Measurements from ENCODE around the gene PAX5. TPM values are rescaled to one million over a fixed set of nuclear protein-coding genes. Genes with fewer than 3 reads are reported as not detected.

The PAX5 gene
- total RNA-seq, 2 donors from 2014 or later: 0.52 TPM; not detected in 1

- WGBS, 2 donors: 69 to 82% methylated on average over 5 of the region's 5 CpGs
- ATAC-seq: no peak
Measured at GRCh38 chr9:36823934-36824333, 210.1 kb downstream of the PAX5 start.

GRCh38 chr9:36823466-36823865 lies 210.6 kb downstream of the PAX5 start:
- H3K4me3 ChIP-seq: no peak overlapping the region
- WGBS, 2 donors: 83 to 85% methylated on average over 6 of the region's 6 CpGs
- no peak for TF ChIP-seq POLR2A (IDR thresholded peaks at IDR 0.05)
- TF ChIP-seq, protein P1, sequence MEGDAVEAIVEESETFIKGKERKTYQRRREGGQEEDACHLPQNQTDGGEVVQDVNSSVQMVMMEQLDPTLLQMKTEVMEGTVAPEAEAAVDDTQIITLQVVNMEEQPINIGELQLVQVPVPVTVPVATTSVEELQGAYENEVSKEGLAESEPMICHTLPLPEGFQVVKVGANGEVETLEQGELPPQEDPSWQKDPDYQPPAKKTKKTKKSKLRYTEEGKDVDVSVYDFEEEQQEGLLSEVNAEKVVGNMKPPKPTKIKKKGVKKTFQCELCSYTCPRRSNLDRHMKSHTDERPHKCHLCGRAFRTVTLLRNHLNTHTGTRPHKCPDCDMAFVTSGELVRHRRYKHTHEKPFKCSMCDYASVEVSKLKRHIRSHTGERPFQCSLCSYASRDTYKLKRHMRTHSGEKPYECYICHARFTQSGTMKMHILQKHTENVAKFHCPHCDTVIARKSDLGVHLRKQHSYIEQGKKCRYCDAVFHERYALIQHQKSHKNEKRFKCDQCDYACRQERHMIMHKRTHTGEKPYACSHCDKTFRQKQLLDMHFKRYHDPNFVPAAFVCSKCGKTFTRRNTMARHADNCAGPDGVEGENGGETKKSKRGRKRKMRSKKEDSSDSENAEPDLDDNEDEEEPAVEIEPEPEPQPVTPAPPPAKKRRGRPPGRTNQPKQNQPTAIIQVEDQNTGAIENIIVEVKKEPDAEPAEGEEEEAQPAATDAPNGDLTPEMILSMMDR (IDR thresholded peaks at IDR 0.05): no peak
- H3K36me3 ChIP-seq (replicated peaks in 1 of 2; ENCODE audit: insufficient read depth in 1 of 2, low read depth in 2 of 2): no peaks in the 10 kb centered on the region
- no peak for ATAC-seq
- no peak for DNase-seq
- peaks cover 6% of the 10 kb centered on the region for H3K4me1 ChIP-seq
- no peak overlapping the region for H3K27ac ChIP-seq
- no peaks in the 10 kb centered on the region for H3K9me3 ChIP-seq
- intact Hi-C loops (cut with DNase I): no loop called here
- peaks cover 0 to 14% of the 10 kb centered on the region in 2 donors for H3K27me3 ChIP-seq

More at GRCh38 chr9:36823934-36824333, 210.1 kb downstream of the PAX5 start:
- Histone ChIP-seq H3K27me3 (peaks cover 0 to 10% of the 10 kb centered on the region in 2 donors), H3K36me3 (replicated peaks in 1 of 2; ENCODE audit: insufficient read depth in 1 of 2, low read depth in 2 of 2) (no peaks in the 10 kb centered on the region), H3K4me1 (peaks cover 2% of the 10 kb centered on the region), H3K4me3 (no peak overlapping the region), H3K9me3 (no peaks in the 10 kb centered on the region), H3K27ac (no peak overlapping the region)
- no peak for TF ChIP-seq POLR2A (IDR thresholded peaks at IDR 0.05)
- DNase-seq: no peak
- intact Hi-C loops (cut with DNase I): no loop called here

DNA sequence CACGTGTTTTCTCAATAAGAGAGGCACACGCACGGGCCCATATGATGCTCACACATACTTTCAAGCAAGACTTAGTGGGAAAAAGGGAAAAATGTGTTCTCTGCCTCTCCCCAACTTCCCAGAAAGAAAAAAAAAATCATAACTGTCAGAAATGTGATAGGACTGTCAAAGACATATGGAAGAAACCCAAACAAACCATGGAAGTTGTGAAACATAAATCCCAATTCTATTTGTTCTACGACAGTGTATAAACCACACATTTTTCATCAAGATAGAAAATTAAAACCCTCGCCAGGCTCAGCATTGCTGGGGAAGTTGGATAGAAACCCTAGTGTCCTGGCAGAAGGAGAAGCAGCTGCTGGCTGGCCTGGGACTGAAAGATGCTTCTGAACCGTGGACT lies 211.9 kb downstream of the PAX5 start:
- TF ChIP-seq, protein P1 (IDR thresholded peaks at IDR 0.05): no peak
- no peak for TF ChIP-seq POLR2A (IDR thresholded peaks at IDR 0.05)
- Histone ChIP-seq H3K27ac (no peak overlapping the region), H3K4me3 (no peak overlapping the region), H3K36me3 (replicated peaks in 1 of 2; ENCODE audit: insufficient read depth in 1 of 2, low read depth in 2 of 2) (no peaks in the 10 kb centered on the region), H3K4me1 (peaks cover 12% of the 10 kb centered on the region), H3K9me3 (no peaks in the 10 kb centered on the region), H3K27me3 (peaks cover 0 to 19% of the 10 kb centered on the region in 2 donors)
- 57 to 66% methylated on average over 6 of the region's 6 CpGs for WGBS, 2 donors
- DNase-seq (no peak), ATAC-seq (no peak)
- intact Hi-C loops (cut with DNase I): no loop called here

DNA sequence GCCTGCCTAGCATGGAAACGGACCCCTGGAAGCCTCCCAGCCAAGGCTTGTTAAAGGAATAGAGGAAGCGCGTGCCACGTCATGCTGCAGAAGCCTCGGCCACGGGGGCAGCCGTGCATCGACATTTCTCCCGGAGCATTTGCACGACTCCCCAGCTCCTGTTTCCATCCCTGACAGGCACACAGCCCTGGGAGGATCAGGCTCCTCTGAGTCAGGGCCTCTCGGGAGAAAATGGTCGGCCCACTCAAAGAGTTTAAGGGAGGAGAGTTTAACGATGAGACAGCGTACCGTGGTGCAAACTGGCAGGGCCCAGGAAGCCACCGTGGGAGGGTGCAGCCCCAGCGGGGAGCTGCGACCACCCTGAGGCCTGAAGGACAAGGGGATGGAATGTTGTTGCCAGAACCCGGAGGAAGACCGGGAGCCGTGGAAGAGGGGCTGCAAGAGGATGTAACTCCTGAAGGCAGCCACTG lies 213.6 kb downstream of the PAX5 start:
- intact Hi-C loops (cut with DNase I): no loop called here
- Histone ChIP-seq H3K4me3 (no peak overlapping the region), H3K9me3 (no peaks in the 10 kb centered on the region), H3K36me3 (replicated peaks in 1 of 2; ENCODE audit: insufficient read depth in 1 of 2, low read depth in 2 of 2) (no peaks in the 10 kb centered on the region), H3K27ac (no peak overlapping the region), H3K4me1 (peaks cover 12% of the 10 kb centered on the region), H3K27me3 (peaks cover 0 to 19% of the 10 kb centered on the region in 2 donors)
- ATAC-seq: no peak
- DNase-seq: no peak
- no peak for TF ChIP-seq POLR2A (IDR thresholded peaks at IDR 0.05)
- TF ChIP-seq, protein P1 (IDR thresholded peaks at IDR 0.05): no peak
- 64 to 66% methylated on average over 19 to 21 of the region's 21 CpGs for WGBS, 2 donors

DNA sequence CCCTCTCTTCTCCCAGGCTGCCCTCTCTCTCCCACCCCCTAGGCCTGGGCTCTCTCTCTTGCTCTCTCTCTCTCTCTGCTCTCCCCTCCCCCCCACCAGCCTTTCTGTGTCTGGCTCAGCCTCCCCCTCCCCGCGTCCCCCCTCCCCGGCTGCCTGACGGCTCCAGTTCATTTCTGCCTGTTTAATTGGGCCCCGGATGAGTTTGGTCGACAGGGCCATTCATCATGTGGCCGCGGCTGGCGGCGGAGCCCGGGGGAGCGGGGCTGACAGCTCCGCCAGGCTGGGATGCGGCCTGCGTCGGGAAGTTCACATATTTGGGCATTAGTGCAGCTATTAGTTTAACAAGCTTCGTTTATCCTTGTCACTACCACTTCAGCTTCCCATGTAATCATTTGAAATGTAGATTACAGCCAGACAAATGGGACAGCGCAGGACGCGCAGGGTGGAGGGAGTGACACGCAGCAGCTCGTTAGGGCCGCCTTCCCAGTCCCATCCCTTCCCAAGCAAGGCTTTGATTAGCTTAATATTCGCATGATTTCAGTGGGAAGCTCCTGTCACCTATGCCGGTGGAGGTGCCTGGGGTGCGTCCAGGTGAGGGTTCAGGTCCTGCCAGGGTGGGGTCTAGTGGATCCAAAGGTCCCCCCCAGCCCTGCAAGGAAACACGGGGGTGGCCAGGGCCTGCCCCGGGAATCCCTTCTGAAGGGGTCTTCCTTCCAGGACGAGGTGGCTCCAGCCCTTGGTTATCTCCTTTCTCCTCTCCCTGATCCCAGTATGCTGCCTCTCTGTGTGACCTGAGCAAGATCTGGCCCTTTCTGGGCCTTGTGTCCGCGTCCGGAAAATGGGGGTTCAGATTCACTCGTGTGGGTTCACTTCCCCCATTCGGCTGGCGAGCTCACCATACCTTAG lies 214.8 kb downstream of the PAX5 start:
- TF ChIP-seq POLR2A (IDR thresholded peaks at IDR 0.05): no peak
- TF ChIP-seq, protein P1 (IDR thresholded peaks at IDR 0.05): no peak
- H3K9me3 ChIP-seq: no peaks in the 10 kb centered on the region
- no peaks in the 10 kb centered on the region for H3K36me3 ChIP-seq (replicated peaks in 1 of 2; ENCODE audit: insufficient read depth in 1 of 2, low read depth in 2 of 2)
- DNase-seq (no peak), ATAC-seq (no peak)
- intact Hi-C loops (cut with DNase I): no loop called here
- H3K4me3 ChIP-seq: no peak overlapping the region
- H3K27ac ChIP-seq: no peak overlapping the region
- 46 to 47% methylated on average over 33 of the region's 35 CpGs for WGBS, 2 donors
- peaks cover 0 to 19% of the 10 kb centered on the region in 2 donors for H3K27me3 ChIP-seq
- H3K4me1 ChIP-seq: peaks cover 12% of the 10 kb centered on the region
